ENCODE data around the gene CREB3. TPM values are rescaled to one million over a fixed set of nuclear protein-coding genes. Genes with fewer than 3 reads are reported as not detected.

CREB3 gene
- total and polyA plus RNA-seq, 9 of the 15 experiments (the other 6 are each of a cell fraction or from before 2014, with no cell fraction given) = 5.7 to 18.3 (median 14.9) TPM

DNA sequence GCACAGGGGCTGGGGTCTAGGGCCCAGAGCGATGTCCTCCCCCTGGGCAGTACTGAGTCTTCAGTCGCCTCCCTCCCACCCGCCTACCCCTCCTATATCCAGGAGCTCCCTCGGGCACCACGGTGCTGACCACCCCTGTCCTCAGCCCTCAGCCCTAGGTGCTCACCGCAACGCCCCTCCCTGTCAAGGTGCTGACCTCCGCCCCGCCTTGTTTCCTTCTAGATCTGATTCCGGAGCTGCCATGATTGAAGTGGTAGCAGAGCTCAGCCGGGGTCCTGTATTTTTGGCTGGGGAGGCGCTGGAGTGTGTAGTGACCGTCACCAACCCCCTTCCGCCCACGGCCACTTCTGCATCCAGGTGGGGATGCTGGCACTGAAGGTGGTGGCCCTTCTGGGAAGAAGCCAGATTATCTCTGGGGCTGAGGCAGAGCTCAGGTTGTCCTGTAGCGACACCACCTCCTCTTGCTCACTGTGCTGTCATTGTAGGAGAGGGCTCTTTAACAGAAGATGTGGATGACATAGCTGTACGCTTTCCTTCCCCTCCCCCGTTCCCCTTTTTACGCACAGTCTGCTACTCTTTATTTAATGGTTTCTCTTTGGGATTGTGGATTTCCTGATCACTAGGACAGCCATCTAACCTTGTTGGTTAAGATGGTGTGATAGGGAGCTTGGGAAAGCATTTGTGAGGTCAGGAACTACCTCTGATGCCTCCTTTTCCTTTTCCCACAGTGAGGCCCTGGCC, 17.2 kb downstream of the CREB3 start (continued):
- TF ChIP-seq, protein P1, sequence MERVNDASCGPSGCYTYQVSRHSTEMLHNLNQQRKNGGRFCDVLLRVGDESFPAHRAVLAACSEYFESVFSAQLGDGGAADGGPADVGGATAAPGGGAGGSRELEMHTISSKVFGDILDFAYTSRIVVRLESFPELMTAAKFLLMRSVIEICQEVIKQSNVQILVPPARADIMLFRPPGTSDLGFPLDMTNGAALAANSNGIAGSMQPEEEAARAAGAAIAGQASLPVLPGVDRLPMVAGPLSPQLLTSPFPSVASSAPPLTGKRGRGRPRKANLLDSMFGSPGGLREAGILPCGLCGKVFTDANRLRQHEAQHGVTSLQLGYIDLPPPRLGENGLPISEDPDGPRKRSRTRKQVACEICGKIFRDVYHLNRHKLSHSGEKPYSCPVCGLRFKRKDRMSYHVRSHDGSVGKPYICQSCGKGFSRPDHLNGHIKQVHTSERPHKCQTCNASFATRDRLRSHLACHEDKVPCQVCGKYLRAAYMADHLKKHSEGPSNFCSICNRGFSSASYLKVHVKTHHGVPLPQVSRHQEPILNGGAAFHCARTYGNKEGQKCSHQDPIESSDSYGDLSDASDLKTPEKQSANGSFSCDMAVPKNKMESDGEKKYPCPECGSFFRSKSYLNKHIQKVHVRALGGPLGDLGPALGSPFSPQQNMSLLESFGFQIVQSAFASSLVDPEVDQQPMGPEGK (CRISPR knock-in tag; IDR thresholded peaks at IDR 0.05; ENCODE audit: borderline replicate concordance) = no peak
- TF ChIP-seq BCOR (IDR thresholded peaks at IDR 0.05) (no peak), NR2C2 (CRISPR knock-in tag; IDR thresholded peaks at IDR 0.05) (no peak), NR2C2 (tag; IDR thresholded peaks at IDR 0.05) (peak; percentile 76; the same call in 1 of the 2 replicates), KDM2B (CRISPR knock-in tag; IDR thresholded peaks at IDR 0.05) (no peak), JUN (IDR thresholded peaks at IDR 0.05; ENCODE audit: borderline replicate concordance, low read depth, low read length) (no peak), JUN (CRISPR knock-in tag; IDR thresholded peaks at IDR 0.05; ENCODE audit: borderline replicate concordance) (no peak), TAL1 (IDR thresholded peaks at IDR 0.05) (no peak), KLF10 (CRISPR knock-in tag; IDR thresholded peaks at IDR 0.05) (no peak), CTBP1 (IDR thresholded peaks at IDR 0.05; ENCODE audit: borderline replicate concordance) (peak; percentile 32), POLR2AphosphoS2 (IDR thresholded peaks at IDR 0.05; ENCODE audit: low read length) (no peak), RCOR1 (IDR thresholded peaks at IDR 0.05; ENCODE audit: borderline replicate concordance in 1 of 2, low read depth in 2 of 2, low read length in 2 of 2) (0 out of 4 replicates have a peak, but pooled peaks of 1 of the 2 experiments have one; percentile 11), HNRNPK (IDR thresholded peaks at IDR 0.05; ENCODE audit: low read depth, low read length, poor library complexity, severe bottlenecking) (no peak), NFRKB (IDR thresholded peaks at IDR 0.05; ENCODE audit: low read depth) (no peak), ZNF197 (CRISPR knock-in tag; IDR thresholded peaks at IDR 0.05; ENCODE audit: low read depth) (no peak), ZNF696 (CRISPR knock-in tag; conservative IDR thresholded peaks at IDR 0.05) (no peak), ZEB2 (IDR thresholded peaks at IDR 0.05) (0 out of 2 replicates have a peak, but pooled peaks have one; percentile 36), THRAP3 (IDR thresholded peaks at IDR 0.05; ENCODE audit: borderline replicate concordance) (no peak), NR4A1 (CRISPR knock-in tag; IDR thresholded peaks at IDR 0.05) (no peak), NR4A1 (tag; IDR thresholded peaks at IDR 0.05) (no peak), CC2D1A (IDR thresholded peaks at IDR 0.05) (no peak), ZNF77 (CRISPR knock-in tag; IDR thresholded peaks at IDR 0.05) (no peak), TGIF2 (CRISPR knock-in tag; IDR thresholded peaks at IDR 0.05) (no peak), YY1 (IDR thresholded peaks at IDR 0.05; ENCODE audit: borderline replicate concordance in 1 of 3, control insufficient read depth in 1 of 3, extremely low read depth in 1 of 3, insufficient read depth in 3 of 3, insufficient read length in 1 of 3, insufficient replicate concordance in 2 of 3, low read depth in 1 of 3, low read length in 2 of 3) (peak in 1 of 3 experiments; percentile 62)
- TF ChIP-seq, protein P2, sequence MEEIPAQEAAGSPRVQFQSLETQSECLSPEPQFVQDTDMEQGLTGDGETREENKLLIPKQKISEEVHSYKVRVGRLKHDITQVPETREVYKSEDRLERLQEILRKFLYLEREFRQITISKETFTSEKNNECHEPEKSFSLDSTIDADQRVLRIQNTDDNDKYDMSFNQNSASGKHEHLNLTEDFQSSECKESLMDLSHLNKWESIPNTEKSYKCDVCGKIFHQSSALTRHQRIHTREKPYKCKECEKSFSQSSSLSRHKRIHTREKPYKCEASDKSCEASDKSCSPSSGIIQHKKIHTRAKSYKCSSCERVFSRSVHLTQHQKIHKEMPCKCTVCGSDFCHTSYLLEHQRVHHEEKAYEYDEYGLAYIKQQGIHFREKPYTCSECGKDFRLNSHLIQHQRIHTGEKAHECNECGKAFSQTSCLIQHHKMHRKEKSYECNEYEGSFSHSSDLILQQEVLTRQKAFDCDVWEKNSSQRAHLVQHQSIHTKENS (CRISPR knock-in tag; IDR thresholded peaks at IDR 0.05) = no peak
- TF ChIP-seq, protein P3, sequence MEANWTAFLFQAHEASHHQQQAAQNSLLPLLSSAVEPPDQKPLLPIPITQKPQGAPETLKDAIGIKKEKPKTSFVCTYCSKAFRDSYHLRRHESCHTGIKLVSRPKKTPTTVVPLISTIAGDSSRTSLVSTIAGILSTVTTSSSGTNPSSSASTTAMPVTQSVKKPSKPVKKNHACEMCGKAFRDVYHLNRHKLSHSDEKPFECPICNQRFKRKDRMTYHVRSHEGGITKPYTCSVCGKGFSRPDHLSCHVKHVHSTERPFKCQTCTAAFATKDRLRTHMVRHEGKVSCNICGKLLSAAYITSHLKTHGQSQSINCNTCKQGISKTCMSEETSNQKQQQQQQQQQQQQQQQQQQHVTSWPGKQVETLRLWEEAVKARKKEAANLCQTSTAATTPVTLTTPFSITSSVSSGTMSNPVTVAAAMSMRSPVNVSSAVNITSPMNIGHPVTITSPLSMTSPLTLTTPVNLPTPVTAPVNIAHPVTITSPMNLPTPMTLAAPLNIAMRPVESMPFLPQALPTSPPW (CRISPR knock-in tag; IDR thresholded peaks at IDR 0.05) = peak; percentile 44; the same call in 1 of the 2 replicates
